NCI-H1694 (cell line): ENCODE data around the gene BBS9.

Experiments
- DNase-seq: peaks from one replicate; lab custom pipeline; 2025; lab: John Stamatoyannopoulos, UW

Gene BBS9

GRCh38 chr7:33356336-33356735, 227.0 kb downstream of the BBS9 start:
- DNase-seq = no peak

- DNase-seq = no peak
These were observed 228.5 kb downstream of the BBS9 start for GRCh38 chr7:33357846-33358245.

GRCh38 chr7:33369888-33370287, 240.5 kb downstream of the BBS9 start:
- DNase-seq = no peak

GRCh38 chr7:33373195-33373594, 243.8 kb downstream of the BBS9 start:
- DNase-seq = no peak

- DNase-seq = no peak
These were observed 250.6 kb downstream of the BBS9 start for GRCh38 chr7:33379891-33380525.

GRCh38 chr7:33388332-33388731, 259.0 kb downstream of the BBS9 start:
- DNase-seq = no peak

- peak; percentile 82 for DNase-seq
These were observed 262.8 kb downstream of the BBS9 start for GRCh38 chr7:33392148-33392547.

GRCh38 chr7:33393770-33394169, 264.4 kb downstream of the BBS9 start:
- no peak for DNase-seq

- peak; percentile 11 for DNase-seq
These were observed 266.0 kb downstream of the BBS9 start for GRCh38 chr7:33395340-33395739.

- no peak for DNase-seq
These were observed 270.3 kb downstream of the BBS9 start for GRCh38 chr7:33399528-33400213.

GRCh38 chr7:33400214-33400538, 270.8 kb downstream of the BBS9 start:
- DNase-seq = no peak

- no peak for DNase-seq
These were observed 280.9 kb downstream of the BBS9 start for GRCh38 chr7:33410266-33410665.

GRCh38 chr7:33411020-33411419, 281.7 kb downstream of the BBS9 start:
- DNase-seq = no peak

- DNase-seq = no peak
These were observed 283.0 kb downstream of the BBS9 start for GRCh38 chr7:33412331-33412730.

GRCh38 chr7:33418251-33418701, 288.9 kb downstream of the BBS9 start:
- DNase-seq = no peak

- DNase-seq = no peak
These were observed 291.1 kb downstream of the BBS9 start for GRCh38 chr7:33420311-33420940.

- DNase-seq = no peak
These were observed 292.1 kb downstream of the BBS9 start for GRCh38 chr7:33421429-33421828.

- no peak for DNase-seq
These were observed 292.8 kb downstream of the BBS9 start for GRCh38 chr7:33422141-33422540.

GRCh38 chr7:33422825-33423645, 293.7 kb downstream of the BBS9 start:
- no peak for DNase-seq

GRCh38 chr7:33423646-33424020, 294.3 kb downstream of the BBS9 start:
- DNase-seq = peak; percentile 17

GRCh38 chr7:33425395-33425794, 296.0 kb downstream of the BBS9 start:
- no peak for DNase-seq

- DNase-seq = no peak
These were observed 296.7 kb downstream of the BBS9 start for GRCh38 chr7:33425929-33426678.
